C1 segment of cervical spinal cord (tissue), 14 donors: ENCODE results near the gene DENND2A.
"Not testable (repeated sequence)": the region's sequence is repeated elsewhere in the genome, so short reads cannot be mapped to it uniquely, and the experiment has no call there.

Experiments used
- DNase-seq, 14 donors: peaks; one replicate each; lab custom pipeline; 2025; lab: John Stamatoyannopoulos, UW

Gene DENND2A

DNA sequence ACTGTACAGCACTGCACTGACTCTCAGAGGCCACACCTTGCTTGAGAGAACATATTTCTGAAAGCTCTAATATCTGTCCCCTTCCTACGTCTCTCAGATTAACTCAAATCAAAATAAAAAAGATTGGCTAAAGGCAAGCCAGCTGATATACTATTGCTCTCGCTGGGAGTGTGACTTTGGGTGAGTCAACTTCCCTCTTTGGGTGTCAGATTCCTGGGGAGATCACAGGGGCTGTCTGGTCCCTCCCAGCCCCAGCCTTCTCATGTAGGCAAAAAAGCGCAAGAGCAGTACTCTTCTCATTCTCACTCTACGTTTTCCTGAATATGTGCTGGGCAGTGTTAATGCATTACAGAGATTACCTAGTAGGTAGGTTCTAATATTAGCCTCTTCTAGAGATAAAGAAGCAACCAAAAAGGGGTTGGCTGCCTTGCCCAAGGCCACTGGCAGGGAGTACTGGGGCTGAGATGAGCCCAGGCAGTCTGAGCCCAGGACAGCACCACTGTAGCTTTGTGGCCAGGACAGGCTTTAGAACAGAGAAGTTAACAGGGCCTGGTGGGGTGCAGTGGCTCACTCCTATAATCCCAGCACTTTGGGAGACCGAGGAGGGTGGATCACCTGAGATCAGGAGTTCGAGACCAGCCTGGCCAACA lies 9.1 kb upstream of the DENND2A start:
- no peak for DNase-seq

GRCh38 chr7:140646931-140647647 lies 6.5 kb upstream of the DENND2A start:
- peak in 5 of 14 donors; percentile 6 to 79 (median 15) for DNase-seq

DNA sequence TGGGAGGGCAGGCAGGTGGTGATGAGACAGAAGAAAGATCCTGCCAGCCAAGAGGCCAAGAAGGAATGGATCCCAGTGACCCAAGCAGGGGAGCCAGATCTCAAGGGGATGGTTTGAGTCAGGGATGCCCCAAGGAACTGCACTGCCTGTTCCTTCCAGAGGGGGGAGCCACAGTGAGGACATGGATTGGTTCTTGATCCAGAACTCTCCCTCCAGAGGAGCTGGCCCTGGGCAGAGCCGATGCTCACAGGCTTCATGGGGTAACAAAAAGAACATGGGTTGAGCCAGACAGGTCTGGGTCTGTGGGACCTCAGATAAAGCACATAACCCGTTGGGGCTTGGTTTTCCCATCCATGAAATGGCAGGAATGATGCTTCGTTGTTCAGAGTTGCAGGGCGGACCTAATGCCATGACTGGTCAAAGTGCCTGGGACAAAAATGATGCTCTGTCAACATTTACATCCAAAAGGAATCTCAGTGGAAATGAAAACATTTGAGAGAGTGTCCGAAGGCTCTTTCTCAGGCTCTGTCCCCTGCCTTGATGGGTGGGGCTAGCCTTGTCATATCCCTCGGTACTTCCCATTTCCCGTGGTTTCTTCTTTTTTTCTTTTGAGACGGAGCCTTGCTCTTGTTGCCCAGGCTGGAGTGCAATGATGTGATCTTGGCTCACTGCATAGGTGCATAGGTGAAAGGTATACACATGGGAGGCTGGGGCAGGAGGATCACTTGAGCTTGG lies 4.7 kb upstream of the DENND2A start:
- DNase-seq = no peak

DNA sequence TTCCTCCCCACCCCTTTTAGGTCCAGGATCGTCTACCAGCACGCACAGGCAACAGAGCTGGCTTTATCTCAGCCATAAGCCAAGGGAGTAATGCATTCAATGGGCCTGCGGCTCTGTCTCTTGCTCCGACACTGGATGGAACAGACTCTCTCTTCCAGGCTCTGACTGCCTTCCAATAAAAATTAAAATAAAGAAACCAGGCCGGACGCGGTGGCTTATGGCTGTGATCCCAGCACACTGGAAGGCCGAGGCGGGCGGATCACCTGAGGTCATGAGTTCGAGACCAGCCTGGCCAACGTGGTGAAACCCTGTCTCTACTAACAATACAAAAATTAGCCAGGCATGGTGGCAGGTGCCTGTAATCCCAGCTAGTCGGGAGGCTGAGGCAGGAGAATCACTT lies 4.1 kb upstream of the DENND2A start:
- DNase-seq = not testable (repeated sequence)

DNA sequence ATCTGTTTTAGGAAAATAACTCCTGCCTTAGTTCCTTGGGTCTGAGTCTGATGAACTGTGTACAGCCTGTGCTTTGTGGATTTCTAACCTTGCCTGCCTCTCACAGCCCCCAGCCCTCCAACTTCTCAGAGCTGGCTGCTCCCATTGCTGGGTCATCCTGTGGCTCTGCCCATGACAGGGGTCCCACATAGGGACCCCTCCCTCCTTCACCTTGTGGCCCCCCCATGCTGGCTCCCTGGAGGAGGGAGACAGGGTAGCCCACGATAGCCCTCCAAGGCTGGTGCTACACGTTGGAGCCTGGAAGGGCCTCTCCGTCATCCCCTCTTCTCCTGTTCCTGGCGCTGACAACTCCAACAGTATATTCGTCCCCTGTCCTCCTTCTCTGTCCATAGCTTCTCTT lies 2.8 kb upstream of the DENND2A start:
- DNase-seq = no peak

DNA sequence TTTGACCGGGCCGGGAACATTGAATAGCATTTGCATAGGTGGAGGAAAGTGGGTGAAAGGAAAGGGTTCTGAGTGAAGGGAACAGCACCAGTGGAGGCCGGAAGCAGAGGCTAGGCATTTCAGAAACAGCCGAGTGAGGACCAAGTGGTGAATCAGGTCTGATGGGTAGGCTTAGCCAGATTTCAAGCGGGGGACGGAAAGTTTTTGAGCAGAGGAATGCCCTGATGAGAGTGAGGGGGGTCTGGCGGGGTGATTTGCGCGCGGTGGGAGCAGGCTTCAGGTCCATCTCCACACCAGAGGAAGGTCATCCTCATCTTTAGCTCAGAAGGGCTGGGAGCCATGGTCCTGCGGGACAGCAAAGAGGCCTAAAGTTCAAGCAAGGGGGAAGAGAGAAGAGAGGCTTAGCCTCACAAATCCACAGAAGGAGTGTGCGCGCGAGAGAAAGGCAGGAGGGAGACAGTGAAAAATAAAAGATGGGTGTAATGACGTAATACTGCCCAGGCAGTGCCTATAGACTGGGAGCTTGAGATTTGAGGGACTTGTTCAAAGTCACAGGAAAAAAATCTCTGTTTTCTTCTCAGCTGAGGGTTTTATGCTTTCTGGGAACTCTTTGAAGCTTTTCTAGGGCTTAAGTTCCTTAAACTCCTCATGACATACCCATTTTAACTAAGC lies 1.0 kb upstream of the DENND2A start:
- DNase-seq = peak in 1 of 14 donors; percentile 47

GRCh38 chr7:140640060-140640637 lies 464 bp downstream of the DENND2A start:
- DNase-seq = peak in 5 of 14 donors; percentile 24 to 71 (median 46)

DNA sequence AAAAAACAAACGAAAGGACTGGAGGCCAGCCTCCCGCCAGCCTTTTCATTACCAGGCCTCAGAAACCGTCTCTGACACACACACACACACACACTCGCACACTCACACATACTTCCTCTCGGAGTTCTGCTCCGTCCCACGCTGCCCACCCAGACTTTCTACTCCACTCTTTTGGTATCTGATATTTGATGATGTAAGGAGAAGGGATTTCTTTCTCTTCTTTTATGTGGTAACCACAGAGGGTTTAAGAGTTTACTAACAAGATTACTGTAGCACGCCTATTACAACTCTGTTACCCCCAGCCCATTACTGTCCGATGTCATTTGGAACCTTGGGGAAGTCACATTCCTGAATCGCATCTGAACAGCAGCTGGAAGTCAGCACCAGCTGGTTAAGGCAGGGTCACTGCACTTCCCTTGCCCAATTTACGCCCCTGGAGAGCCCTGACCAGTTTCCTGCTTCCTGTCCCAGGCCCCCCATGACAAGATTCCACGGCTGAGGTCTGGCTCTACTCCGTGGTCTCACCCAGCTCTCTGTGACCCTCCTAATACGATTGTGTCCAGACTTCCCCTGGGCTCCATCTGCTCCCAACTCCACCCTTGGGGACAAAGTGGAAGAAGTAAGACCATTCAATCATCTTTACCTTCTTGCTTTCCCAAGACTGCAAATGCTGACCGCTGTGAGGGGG lies 1.1 kb downstream of the DENND2A start:
- DNase-seq = peak in 4 of 14 donors; percentile 21 to 59 (median 26)

GRCh38 chr7:140638173-140638791 lies 2.3 kb downstream of the DENND2A start:
- peak in 3 of 14 donors; percentile 18 to 24 (median 23) for DNase-seq

DNA sequence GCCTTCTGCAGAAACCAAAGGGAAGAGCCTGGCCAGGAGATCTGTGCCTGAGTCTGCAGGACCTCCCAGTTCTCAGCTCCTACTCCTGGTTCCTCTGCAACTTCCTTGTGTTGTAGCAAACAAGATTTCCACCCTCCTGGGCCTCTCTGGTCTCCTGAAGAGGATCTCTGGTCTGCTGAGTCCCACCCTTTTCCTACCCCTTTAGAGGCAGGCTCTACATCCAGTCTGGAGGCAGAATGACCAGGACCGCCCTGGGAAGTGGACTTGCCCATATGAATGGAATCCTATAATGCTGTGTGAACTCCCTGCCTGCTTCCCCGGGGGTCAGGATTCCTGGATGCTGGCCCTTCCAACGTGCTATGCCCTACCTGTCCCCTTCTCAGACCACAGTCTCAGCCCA lies 3.2 kb downstream of the DENND2A start:
- DNase-seq = no peak

GRCh38 chr7:140635816-140636215 lies 4.8 kb downstream of the DENND2A start:
- DNase-seq = peak in 7 of 14 donors; percentile 17 to 76 (median 28)

GRCh38 chr7:140635345-140635744 lies 5.3 kb downstream of the DENND2A start:
- no peak for DNase-seq

GRCh38 chr7:140631602-140632001 lies 9.0 kb downstream of the DENND2A start:
- no peak for DNase-seq

DNA sequence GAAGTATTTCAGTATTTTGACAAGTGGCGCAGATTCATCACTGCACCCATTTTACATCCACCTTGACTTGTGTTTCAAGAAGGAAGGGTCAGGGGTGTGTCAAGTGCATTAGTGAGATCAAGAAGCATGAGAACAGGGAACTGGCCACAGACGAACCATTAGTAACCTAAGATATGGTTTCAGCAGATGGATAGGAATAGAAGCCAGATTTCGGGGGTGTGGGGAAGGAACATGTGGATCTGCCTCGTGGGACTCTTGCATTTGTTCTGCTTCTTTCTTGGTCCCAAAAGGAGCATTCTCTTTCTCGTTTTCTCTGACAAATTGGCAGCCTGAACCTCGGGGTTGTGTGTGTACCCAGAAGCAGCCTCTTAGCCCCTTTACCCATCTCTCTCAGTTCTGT lies 9.6 kb downstream of the DENND2A start:
- no peak for DNase-seq

GRCh38 chr7:140625908-140626868 lies 14.4 kb downstream of the DENND2A start:
- DNase-seq = peak in 12 of 14 donors; percentile 11 to 75 (median 47)

DNA sequence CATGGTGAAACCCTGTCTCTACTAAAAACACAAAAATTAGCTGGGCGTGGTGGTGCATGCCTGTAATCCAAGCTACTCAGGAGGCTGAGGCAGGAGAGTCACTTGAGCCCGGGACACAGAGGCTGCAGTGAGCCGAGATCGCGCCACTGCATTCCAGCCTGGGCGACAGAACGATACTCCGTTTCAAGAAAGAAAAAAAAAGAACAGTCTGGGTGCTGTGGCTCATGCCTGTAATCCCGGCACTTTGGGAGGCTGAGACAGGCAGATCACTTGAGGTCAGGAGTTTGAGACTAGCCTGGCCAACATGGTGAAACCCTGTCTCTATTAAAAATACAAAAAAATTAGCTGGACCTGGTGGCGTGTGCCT lies 15.4 kb downstream of the DENND2A start:
- DNase-seq = not testable (repeated sequence)

- DNase-seq = no peak
Measured at GRCh38 chr7:140624392-140625191, 16.0 kb downstream of the DENND2A start.

DNA sequence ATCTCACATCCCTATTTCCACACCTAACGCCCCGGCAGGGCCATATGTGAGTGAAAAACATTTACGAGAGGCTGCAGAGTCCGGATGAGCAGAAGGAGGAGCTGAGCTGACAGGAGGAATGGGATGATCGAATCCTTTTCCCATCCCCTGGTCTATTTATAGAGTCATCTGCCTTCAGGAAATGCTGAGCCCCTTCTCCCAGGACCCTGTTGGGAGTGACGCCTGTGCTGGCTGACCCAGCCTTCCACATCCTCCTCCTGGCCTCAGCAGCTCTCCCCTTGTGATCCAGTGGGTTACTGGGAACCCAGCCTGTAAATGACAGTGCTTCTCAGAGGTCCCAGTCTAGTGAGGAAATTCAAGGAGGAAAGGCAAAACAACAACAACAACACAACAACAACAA lies 16.6 kb downstream of the DENND2A start:
- DNase-seq = no peak
